ENCODE results near the gene ANKRD29.

DNA sequence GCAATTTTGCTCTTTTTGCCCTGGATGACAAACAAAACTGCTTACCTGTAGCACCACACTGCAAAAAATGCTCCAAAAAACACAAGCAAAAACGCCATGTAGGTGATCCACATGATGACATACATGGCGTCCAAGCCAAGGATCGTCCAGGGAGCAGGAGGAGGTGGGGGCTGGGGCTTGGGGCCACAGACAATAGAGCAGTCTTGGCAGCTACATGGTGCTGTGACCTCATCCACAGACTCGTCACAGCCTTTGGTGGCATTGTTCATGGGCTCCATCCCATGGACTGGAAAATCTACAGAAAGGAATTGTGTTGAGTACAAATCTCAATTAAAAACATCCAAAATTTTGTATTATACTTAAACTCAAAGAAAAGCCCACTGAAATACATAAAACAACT is 102.5 kb downstream of the ANKRD29 start:
- TF ChIP-seq, protein P1, sequence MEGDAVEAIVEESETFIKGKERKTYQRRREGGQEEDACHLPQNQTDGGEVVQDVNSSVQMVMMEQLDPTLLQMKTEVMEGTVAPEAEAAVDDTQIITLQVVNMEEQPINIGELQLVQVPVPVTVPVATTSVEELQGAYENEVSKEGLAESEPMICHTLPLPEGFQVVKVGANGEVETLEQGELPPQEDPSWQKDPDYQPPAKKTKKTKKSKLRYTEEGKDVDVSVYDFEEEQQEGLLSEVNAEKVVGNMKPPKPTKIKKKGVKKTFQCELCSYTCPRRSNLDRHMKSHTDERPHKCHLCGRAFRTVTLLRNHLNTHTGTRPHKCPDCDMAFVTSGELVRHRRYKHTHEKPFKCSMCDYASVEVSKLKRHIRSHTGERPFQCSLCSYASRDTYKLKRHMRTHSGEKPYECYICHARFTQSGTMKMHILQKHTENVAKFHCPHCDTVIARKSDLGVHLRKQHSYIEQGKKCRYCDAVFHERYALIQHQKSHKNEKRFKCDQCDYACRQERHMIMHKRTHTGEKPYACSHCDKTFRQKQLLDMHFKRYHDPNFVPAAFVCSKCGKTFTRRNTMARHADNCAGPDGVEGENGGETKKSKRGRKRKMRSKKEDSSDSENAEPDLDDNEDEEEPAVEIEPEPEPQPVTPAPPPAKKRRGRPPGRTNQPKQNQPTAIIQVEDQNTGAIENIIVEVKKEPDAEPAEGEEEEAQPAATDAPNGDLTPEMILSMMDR (conservative IDR thresholded peaks at IDR 0.05): no peak
- TF ChIP-seq EZH2 (IDR thresholded peaks at IDR 0.05; ENCODE audit: low read depth): no peak
